GM18520 (cell line): ENCODE results near the gene STK24.

Source experiments
- ATAC-seq: cut with Tn5 transposase; IDR thresholded peaks from one replicate; pipeline ENCODE4 v1.9.1; 2021; ENCODE audit not compliant: unreplicated experiment

STK24 gene

GRCh38 chr13:98454389-98454881 lies 122.5 kb downstream of the STK24 start:
- no peak for ATAC-seq

- no peak for ATAC-seq
Observed at GRCh38 chr13:98452851-98453843, 123.8 kb downstream of the STK24 start.

DNA sequence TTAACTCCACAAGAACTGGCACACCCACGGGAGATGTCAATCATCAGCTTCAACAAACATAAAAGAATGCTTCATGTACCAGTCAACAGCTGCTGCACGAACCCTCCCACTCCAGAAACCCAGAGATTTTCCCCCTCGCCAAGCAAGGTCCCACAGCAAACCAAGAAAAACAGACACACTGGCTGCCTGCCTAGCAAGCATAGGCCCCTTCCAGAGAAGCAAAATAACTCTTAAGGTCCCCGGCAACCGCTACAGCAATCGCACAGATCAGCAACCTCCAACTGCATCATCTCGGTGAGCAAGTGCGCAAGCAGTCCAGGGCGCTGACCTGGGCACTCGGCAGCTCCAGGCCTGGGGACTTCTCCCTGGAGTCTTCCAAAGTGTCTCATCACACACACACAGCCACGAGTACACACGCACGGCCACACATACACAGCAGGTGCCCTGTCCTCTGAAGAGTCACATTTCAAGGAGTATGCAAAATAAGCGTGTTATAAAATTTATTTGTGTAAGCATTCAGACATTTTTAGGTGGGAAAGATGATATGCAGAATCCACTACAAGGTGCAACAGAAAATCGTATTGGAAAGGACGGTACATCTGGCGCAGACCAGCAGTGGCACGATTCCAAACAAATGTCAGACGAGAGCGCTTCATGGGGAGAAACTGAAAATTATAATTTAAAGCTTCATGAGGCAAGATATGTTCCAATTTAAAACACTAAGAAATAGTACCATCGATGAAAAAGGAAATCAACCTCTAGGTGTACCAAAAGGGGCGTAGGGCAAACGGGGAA lies 125.0 kb downstream of the STK24 start:
- no peak for ATAC-seq

- no peak for ATAC-seq
Observed at GRCh38 chr13:98450539-98451111, 126.3 kb downstream of the STK24 start.

DNA sequence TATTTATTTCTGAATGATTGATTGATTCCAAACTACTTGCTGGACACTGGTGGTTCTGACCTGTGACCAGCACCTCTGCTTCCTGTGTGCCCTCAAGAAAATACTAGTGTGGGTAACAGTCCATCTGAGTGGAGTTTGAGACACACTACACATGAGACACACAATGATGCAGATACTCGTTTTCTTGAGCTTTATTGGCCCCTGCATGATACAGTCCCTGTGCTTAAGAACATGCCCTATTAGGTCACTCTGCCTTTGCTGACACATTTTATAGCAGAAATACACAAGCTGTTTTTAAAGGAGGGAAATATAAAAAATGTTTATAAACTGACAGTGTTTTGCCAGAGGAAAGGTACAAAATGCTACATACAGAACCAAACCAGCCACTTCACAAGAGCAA lies 126.9 kb downstream of the STK24 start:
- no peak for ATAC-seq

- no peak for ATAC-seq
Observed at GRCh38 chr13:98449273-98449672, 127.6 kb downstream of the STK24 start.

DNA sequence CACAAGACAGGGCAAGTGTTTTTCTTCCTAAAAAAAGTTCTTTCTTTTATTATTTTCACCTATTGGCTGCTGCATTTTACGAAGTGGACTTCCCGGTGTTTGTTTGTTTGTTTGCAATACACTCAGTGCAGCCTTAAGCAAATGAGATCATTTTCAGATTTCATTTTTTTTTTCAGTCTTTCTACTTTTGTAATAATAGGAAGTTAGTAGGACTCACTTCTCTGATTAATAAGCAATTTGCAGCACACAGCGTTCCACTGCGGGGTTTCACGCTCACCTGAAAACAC lies 128.3 kb downstream of the STK24 start:
- ATAC-seq: no peak

DNA sequence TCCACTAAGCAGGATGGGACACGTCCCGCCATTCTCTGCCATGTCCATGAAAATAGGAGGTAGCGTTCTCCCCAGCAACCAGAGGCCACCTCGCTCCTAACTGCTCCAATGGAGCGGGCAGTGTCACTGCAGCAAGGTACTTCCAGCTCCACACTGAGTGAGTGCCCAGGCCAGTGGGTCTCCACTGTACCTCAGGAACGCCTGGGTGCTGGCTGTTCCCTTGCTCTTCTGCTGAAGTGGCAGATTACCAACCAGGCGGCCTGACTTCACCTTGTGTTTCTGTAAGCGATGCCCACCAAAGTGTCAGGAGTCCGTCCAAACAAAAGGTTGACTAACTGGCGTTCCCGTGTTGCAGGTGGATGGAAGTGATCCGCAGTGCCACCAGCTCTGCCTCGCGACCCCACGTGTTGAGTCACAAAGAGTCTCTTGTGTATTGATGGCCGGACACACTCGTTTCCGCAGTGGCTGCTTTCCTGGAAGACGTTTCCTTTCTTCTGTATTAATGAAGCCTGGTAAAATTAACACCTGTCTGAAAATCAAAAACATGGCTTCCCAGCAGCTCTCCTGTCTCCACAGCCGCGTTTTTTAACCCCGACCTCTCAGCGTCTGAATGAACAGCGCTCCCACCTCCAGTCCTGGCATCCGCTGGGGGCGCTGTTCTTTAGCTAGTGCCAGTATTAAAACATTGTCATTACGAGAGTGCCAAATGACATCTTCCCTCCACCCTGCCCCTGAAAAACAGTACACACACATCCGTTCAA lies 128.8 kb downstream of the STK24 start:
- no peak for ATAC-seq

DNA sequence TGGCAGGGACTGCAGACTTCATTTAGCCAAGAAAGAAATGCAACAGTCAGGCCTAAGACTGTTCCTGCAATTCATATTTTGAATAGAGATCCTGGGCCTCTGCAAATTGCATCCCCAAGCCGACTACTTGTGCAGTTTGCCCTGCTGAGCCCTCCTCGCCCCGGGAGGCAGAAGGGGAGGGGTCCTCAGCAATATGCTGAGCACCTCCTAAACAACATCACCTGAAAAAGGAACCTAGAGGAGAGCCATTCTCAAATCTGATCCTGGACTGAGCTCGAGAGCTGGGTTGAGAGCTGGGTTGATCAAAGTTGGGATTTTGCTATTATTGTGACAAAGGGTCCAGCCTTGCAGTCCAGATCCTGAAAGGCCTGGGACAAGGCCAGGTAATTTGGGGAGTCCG lies 129.8 kb downstream of the STK24 start:
- no peak for ATAC-seq

- no peak for ATAC-seq
Observed at GRCh38 chr13:98446234-98446621, 130.7 kb downstream of the STK24 start.

GRCh38 chr13:98445340-98446233 lies 131.3 kb downstream of the STK24 start:
- peak; percentile 68 for ATAC-seq

DNA sequence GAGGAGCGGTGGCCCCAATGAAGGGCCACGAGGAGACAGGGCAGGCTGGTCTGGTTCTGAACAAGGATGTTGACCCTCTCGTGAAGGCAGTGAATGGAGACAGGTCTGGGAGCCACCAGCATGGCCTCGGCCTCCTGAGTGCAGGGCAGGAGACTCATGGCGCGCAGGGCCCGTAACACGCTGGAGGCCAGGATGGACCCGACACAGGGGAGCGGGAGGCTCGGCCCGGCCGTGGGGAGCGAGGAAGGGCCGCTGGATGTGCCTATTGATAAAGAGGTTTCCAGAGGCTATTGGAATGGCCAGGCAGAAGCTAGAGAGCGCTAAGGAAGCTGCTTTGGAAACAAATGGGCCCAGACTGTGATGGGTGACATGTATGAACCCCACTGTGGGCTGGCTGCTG lies 132.5 kb downstream of the STK24 start:
- no peak for ATAC-seq

- no peak for ATAC-seq
Observed at GRCh38 chr13:98443800-98444325, 133.0 kb downstream of the STK24 start.

GRCh38 chr13:98443329-98443728 lies 133.6 kb downstream of the STK24 start:
- ATAC-seq: no peak

- ATAC-seq: no peak
Observed at GRCh38 chr13:98442391-98443230, 134.3 kb downstream of the STK24 start.

DNA sequence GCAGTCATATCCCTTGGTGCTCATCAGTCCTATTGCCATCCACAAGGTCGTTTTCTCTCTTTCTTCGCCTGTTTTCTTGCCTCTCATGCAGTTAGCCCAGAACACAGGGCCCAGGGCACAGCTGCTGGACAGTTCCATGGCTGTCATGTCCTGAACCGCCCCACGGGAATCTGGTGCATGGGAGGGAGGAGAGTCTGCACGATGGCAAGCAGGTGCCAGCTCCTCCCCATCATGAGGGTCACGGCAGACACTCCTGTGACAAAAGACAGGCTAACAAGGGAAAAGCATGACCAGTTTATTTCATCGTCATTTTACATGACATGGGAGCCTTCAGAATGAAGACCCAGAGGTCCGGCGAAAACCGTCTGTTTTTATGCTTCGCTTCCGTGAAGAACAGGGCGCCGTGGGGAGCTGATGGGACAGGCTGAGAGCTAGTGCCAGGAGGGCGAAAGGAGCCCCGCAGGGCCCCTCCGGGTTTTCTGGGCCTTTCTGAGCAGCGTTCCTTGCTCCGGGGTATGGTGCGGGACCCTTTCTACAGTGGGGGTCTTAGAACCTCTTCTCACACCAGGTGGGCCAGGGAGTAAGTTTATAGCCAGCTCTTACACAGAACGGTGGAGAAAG lies 135.7 kb downstream of the STK24 start:
- no peak for ATAC-seq

DNA sequence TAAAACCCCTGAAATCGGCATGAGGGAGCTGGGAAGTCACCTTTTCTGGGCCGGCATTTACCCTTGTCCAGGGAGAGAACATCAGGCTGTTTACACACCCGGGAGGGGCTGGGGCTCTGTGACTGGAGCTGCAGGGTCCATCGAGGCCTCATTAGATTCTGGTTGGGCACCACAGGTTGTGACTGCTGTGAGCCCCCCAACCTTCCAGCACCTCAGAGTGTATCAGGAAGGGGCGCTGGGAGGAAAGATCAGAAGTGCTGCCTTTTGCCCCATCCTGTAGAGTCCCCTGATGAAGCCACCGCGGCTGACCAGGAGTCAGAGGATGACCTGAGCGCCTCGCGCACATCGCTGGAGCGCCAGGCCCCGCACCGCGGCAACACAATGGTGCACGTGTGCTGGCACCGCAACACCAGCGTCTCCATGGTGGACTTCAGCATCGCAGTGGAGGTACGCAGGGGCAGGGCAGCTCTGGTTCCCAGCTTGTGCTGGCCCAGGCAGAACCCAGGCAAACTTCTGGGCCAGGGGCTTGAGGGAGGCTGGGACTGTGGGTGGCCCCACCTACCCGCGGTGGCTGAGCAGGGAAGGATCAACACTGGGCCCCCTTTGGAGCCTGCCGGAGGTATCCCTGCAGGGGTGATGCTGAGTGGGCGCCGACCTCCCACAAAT lies 136.4 kb downstream of the STK24 start:
- ATAC-seq: no peak

DNA sequence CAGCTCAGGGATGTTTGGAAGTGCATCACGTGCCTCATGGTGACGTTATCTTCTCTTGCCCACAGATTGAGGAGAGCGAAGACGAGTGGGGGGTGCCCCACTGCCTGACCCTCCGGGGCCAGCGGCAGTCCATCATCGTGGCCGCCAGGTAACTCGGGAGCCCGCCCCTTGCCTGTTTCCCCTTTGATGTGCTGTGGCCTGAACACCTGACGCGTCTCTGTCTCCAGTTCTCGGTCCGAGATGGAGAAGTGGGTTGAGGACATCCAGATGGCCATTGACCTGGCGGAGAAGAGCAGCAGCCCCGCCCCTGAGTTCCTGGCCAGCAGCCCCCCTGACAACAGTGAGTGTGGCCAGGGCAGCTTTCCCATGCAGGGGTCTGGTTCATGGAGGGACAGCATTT lies 137.0 kb downstream of the STK24 start:
- no peak for ATAC-seq
